Measurements from ENCODE around the gene VWA8.
"Not testable (repeated sequence)": the region's sequence is repeated elsewhere in the genome, so short reads cannot be mapped to it uniquely, and the experiment has no call there.

The VWA8 gene

GRCh38 chr13:41966671-41967070 lies 5.8 kb upstream of the VWA8 start:
- no peak for DNase-seq (ENCODE audit: low read depth)

DNA sequence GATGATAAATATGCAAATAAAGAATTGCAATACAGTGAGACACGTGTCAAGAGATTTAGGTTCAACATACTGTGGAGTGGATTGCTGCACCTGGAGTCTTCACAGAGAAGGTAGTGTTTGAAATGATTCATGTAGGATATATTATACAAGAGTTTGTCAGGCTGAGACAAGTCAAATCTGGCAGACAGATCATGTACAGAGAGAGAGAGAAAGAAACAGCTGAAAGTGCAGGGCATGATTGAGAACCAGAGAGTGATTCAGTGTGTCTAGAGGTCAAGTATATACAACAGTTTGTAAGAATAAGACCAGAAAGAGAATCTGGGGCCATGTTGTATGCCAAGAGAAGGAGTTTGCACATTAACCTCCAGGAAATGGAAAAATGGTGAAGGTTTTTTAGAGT lies 2.1 kb upstream of the VWA8 start:
- DNase-seq (ENCODE audit: low read depth) = no peak

DNA sequence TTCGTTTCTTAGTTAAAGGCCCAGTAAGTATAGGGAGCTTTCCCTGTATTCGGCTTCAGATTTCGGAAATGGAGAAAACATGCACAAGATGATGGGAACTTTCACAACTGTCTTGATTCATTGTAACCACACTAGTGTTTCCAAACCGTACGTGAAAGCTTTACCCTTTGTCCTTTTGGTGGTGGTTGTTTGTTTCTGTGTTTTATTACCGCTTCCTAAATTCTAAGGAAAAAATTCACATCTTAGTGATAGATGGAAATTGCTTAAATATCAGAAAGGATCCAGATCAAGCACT lies 504 bp upstream of the VWA8 start:
- no peak for DNase-seq (ENCODE audit: low read depth)

DNA sequence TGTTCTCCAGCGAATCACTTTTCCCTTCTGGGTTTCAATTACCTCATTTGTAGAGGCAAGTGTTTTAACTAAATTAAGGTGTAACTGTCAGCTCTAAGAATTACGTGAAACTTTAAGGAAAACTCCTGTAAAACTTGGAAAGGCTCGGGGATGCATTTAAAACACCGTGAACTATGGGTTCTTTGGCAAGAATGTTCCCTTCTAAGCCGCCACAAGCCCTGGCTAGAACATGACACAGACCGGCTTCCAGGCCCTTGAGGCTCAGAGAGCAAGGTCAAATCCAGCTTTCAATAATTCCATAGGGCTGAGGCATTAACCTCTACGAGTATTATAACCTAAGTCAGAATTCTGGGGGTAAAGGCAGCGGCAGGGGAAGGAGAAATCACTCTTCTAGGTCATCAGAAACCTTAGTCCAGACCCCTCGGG lies 685 bp downstream of the VWA8 start:
- DNase-seq (ENCODE audit: low read depth) = no peak

DNA sequence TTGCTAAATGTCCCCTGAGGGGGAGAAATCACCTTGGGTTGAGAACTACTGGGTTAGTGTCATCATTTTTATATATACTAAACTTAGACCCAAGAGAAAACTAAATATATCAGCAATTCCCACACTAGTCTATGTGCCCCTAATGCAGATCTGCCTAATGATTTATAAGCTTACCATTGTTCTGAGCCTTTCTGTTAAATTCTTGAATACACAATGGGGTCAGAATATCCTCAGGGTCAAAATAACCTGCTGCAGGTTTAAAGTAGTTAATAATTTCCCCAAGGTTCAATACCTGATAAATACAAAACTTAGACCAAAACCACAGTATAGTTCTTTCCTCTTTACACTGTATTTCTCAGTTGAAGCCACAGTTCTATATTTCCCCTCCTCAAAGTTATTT lies 4.6 kb downstream of the VWA8 start:
- DNase-seq (ENCODE audit: low read depth) = no peak

DNA sequence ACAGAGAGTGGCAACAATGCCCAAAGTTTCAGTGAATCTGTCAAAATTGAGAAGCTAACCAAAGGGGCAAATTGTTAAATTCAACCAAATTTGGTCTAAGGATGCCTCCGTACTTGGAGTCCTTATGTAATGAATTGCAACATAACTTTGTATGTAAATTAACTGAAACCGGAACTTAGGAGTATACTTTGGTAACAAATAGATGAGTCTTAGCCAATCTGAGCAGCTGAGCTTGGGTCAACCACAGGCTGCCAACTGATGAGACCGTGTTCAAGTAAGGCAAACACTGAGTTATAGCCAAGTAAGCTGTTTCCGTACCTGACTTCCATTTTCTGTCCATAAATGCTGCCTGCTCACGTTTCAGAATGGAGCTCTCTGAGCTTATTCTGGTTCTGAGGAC lies 5.3 kb downstream of the VWA8 start:
- DNase-seq (ENCODE audit: low read depth) = no peak

- no peak for DNase-seq (ENCODE audit: low read depth)
Observed at GRCh38 chr13:41954226-41954625, 6.7 kb downstream of the VWA8 start.

DNA sequence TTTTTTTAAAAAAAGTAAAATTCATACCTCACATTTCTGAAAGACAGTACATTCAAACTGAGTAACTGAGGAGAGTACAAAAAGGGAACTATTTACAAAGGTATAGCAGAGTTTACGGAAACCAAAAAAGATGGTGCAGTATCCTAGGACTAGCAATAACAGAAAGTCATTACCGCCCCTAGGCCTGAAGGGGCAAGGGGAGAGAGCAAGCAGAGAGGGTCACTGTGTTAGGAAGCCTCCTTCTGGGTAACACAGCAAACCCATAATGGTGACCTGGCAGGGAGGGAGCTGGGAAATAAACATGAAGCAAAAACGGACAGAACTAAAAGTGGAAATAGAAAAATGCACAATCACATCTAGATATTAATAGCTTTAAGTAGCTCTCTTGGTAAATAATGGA lies 8.2 kb downstream of the VWA8 start:
- no peak for DNase-seq (ENCODE audit: low read depth)

DNA sequence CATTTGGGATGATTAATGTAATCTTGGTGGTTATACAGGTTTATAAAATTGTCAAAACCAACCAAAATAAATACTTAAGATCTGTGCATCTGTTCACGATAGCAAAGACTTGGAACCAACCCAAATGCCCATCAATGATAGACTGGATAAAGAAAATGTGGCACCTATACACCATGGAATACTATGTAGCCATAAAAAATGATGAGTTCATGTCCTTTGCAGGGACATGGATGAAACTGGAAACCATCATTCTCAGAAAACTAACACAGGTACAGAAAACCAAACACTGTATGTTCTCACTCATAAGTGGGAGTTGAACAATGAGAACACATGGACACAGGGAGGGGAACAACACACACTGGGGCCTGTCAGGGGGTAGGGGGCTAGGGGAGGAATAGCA lies 11.8 kb downstream of the VWA8 start:
- not testable (repeated sequence) for DNase-seq (ENCODE audit: low read depth)

- no peak for DNase-seq (ENCODE audit: low read depth)
Observed at GRCh38 chr13:41945926-41946325, 15.0 kb downstream of the VWA8 start.

- DNase-seq (ENCODE audit: low read depth) = no peak
Observed at GRCh38 chr13:41944635-41945397, 16.1 kb downstream of the VWA8 start.

DNA sequence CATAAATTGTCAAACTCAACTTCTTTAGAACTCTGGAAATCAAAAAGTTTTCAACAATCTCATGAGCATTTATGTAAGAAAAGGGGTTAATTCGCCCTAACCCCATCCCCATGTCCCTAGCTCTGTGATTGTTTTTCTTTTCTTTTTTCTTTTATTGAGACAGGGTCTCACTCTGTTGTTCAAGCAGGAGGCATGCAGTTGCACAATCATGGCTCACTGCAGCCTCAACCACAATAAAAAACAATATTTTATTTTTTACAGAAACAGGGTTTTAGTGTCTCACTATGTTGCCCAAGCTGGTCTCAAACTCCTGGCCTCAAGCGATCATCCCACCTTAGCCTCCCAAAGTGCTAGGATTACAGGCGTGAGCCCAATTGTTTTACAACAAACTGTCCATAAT lies 16.7 kb downstream of the VWA8 start:
- DNase-seq (ENCODE audit: low read depth) = no peak

DNA sequence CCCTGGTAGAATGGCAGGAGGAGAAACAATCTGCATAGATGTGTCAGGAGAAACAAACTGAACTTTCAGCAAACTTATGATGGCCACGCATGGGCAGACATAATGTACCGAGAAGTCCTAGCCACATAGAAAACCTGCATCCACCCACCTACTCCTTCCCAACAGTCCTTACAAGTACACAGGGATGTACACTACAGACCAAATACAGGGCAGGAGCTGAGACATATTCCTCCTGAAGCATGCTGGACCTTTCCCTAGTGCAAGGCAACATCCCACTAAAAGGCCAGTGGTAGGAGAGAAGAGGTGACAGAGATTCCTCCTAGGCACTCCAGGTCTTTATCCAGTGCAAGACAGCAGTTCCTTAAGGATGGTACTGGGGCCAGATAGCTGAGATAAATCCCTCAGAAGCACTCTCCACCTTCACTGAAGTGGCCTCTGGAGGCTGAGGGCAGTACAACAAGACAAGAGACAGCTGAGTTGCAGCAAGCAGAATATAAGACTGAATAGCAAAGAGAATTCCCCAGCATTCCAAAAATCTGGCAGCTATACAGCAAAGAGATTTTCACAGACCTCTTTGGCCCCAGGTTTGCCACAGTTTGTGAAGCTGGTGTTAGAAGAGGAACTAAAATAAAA lies 18.3 kb downstream of the VWA8 start:
- DNase-seq (ENCODE audit: low read depth) = no peak

DNA sequence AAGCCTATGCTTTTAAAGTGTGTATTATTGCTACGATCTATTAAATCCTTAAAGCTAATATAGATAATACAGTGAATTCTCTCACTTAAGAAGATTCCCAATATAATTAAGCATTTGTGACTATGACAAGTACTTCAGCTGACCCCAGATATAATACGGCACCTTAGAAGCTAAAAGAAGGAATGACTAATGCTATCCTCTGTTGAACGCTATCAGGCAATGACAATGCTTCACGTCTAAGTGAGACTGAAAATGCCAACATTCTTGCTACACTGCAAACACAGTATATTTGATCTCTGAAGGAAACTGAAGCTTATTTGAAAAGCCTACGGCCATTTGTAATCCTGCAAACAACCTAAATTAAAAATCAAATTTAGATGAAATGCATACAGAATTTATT lies 19.7 kb downstream of the VWA8 start:
- DNase-seq (ENCODE audit: low read depth) = no peak

DNA sequence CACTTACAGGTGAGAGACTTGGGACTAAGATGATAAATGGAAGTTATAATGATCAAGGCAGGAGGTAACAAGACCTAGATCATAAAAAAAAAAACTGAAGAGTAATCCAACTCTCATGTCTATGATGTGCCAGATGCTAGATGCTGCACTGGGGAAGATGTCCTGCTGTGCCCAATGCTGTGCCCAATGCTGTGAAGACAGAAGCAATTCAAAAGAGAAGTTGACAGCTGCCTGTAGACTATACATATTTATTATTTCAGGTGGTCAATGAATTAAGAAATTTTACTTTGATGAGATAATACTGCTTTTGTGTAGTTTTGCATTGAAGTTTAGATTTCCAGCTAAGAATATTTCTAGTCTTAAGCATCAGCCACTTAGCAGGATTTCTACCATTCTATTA lies 21.5 kb downstream of the VWA8 start:
- no peak for DNase-seq (ENCODE audit: low read depth)

DNA sequence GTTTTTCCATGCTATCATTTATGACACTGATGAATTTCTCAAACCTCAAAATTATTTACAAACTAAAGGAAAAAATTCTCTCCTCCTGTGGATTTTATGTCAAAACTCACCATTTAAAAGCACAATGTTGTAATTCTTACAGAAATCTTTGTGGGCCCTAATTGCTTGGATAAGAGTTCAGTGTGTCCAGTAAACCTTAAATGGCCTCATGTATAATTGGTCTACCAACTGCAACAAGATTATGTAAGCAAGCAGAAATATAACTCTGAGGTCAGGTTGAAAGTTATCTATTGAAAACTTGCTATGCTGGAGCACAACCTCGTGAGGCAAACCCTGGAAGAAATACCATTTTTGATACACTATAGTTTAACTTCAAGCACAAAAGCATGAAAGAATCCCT lies 22.0 kb downstream of the VWA8 start:
- DNase-seq (ENCODE audit: low read depth) = no peak

GRCh38 chr13:41937388-41937787 lies 23.5 kb downstream of the VWA8 start:
- DNase-seq (ENCODE audit: low read depth) = no peak

GRCh38 chr13:41935501-41935900 lies 25.4 kb downstream of the VWA8 start:
- DNase-seq (ENCODE audit: low read depth) = no peak

DNA sequence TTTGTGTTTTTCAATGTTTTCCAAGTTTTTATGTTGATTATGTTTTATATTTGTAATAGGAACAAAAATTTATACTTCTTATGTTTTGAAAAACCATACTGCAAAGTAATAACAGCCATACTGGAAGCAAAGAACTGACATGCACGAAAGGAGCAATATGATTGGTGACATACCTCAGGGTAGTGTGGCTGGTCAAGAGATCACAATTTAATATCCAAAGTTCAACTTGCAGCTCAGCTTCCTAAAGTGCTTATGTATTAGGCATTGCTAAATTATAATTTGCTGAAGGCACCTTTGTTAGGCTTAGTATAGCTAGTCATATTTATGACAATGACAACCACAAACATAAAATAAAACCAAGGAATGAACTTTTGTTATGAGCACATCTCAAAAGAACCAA lies 25.9 kb downstream of the VWA8 start:
- DNase-seq (ENCODE audit: low read depth) = no peak

- DNase-seq (ENCODE audit: low read depth) = no peak
Observed at GRCh38 chr13:41934120-41934519, 26.8 kb downstream of the VWA8 start.

DNA sequence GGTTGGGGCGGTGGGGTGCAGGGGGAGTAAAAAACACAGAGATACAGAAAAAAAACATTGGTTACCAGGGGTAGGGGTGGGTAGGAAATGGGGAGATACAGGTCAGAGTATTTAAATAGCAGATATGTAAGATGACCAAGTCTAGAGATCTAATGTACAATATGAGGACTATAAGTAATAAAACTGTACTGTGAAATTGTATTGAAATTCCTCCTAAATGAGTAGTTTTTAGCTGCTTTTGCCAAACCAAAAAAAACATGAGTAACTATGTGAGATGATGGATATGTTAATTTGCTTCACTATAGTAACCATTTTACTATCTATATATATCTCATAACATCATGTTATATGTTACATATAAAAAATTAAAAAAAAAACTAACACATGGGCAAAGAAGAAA lies 29.6 kb downstream of the VWA8 start:
- no peak for DNase-seq (ENCODE audit: low read depth)

GRCh38 chr13:41930154-41930553 lies 30.8 kb downstream of the VWA8 start:
- no peak for DNase-seq (ENCODE audit: low read depth)

DNA sequence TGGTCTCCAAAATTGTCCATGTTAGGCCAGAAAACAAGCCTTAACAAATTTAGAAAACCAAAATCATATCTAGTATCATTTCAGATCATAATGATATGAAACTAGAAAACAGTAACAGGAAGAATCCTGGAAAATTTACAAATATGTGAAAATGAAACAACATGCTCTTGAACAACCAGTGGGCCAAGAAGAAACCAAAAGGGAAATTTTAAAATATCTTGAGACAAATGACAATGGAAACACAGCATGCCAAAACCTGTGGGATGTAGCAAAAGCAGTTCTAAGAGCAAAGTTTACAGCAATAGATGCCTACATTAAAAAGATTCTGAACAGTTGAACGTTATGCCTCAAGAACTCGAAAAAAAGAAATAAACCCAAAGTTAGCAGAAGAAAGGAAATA lies 32.6 kb downstream of the VWA8 start:
- no peak for DNase-seq (ENCODE audit: low read depth)

DNA sequence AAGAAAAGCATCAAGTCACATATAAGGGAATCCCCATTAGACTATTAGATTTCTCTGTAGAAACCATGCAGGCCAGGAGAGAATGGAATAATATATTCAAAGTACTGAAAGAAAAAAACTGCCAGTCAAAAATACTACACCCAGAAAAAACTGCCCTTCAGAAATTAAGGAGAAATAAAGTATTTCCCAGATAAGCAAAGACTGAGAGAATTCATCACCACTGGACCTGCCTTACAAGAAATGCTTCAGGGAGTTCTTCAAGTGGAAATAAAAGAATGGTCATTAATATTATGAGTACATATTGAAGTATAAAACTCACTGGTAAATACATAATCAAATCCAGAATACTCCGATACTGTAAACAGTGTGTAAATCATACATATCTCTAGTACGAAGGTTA lies 35.9 kb downstream of the VWA8 start:
- DNase-seq (ENCODE audit: low read depth) = no peak
